GM12878 (cell line): ENCODE results near the gene MSRB1. TPM values are rescaled to one million over a fixed set of nuclear protein-coding genes. Genes with fewer than 3 reads are reported as not detected.

Experiments used
- ATAC-seq: fragments of 200-7000 bp; cut with Tn5 transposase; 3 replicates; pipeline ENCODE4 v1.9.1; 2020; ENCODE audit warnings: mild to moderate bottlenecking, moderate library complexity
- BruUV-seq: library from RNA; stranded (reverse); fragments of 400-500 nt; replicated peaks from 2 replicates; lab custom pipeline; 2021; lab: Mats Ljungman, UMichigan
- CTCF ChIA-PET: fragments of 300-600 bp; sonication (Branson Sonifier 250); formaldehyde crosslinking; extraction: SDS; loops from one replicate; lab custom pipeline; 2021; ENCODE audit warnings: inconsistent platforms; lab: Yijun Ruan, JAX
- POLR2A ChIA-PET: fragments of 350-600 bp; formaldehyde crosslinking; extraction: SDS; loops from one replicate; lab custom pipeline; 2021; ENCODE audit warnings: inconsistent platforms; lab: Charles Lee
- RAD21 ChIA-PET: fragments of 300-600 bp; sonication (Branson Sonifier 250); formaldehyde crosslinking; loops from one replicate; lab custom pipeline; 2023; ENCODE audit warnings: antibody characterized with exemption; ENCODE audit not compliant: unreplicated experiment; lab: Charles Lee
- SMC1A ChIA-PET: fragments of 300-600 bp; sonication (Branson Sonifier 250); formaldehyde crosslinking; loops from one replicate; lab custom pipeline; 2023; ENCODE audit not compliant: unreplicated experiment, uncharacterized antibody; lab: Charles Lee
- DNase-seq: peaks from one replicate; pipeline ENCODE4 v3.0.0-alpha.2; 2011; ENCODE audit warnings: low read depth, low spot score
- FAIRE-seq: peaks from 3 replicates; lab custom pipeline; 2011; peaks lifted over from hg19 to GRCh38; lab: Jason Lieb, UNC
- H2AFZ ChIP-seq: 2 replicates; pipeline ENCODE4 v1.6.0; 2011; ENCODE audit warnings: low read depth, low read length, control low read depth; ENCODE audit not compliant: control insufficient read depth
- H3K27ac ChIP-seq: 2 replicates; pipeline ENCODE4 v1.5.1; 2011; ENCODE audit warnings: control low read depth; ENCODE audit not compliant: control insufficient read depth, insufficient read depth
- H3K27me3 ChIP-seq, 2 experiments: replicated peaks in 1 of 2; 2 replicates each; pipeline versions ENCODE4 v1.6.0 to v1.6.1; 2011; ENCODE audit warnings: low read length in 1 of 2; ENCODE audit not compliant: control insufficient read depth in 2 of 2, insufficient read depth in 2 of 2
- H3K36me3 ChIP-seq, 2 experiments: 2 replicates each; pipeline ENCODE4 v1.5.1; 2011; ENCODE audit warnings: low read length in 1 of 2; ENCODE audit not compliant: control insufficient read depth in 2 of 2, insufficient read depth in 2 of 2
- H3K4me1 ChIP-seq: 2 replicates; pipeline ENCODE4 v1.6.1; 2011; ENCODE audit warnings: mild to moderate bottlenecking, low read length, moderate library complexity, mixed read lengths; ENCODE audit not compliant: control insufficient read depth, insufficient read depth
- H3K4me2 ChIP-seq: 2 replicates; pipeline ENCODE4 v1.6.0; 2011; ENCODE audit warnings: control low read depth; ENCODE audit not compliant: control insufficient read depth, insufficient read depth
- H3K4me3 ChIP-seq: fragments of 200-600 bp; sonication (generic); 2 replicates; pipeline ENCODE4 v1.5.1; 2016
- H3K79me2 ChIP-seq: 2 replicates; pipeline ENCODE4 v1.6.0; 2011; ENCODE audit warnings: low read length; ENCODE audit not compliant: control insufficient read depth, insufficient read depth
- H3K9ac ChIP-seq: 2 replicates; pipeline ENCODE4 v1.8.0; 2011; ENCODE audit warnings: low read length, control low read depth, mixed read lengths; ENCODE audit not compliant: control insufficient read depth, insufficient read depth
- H3K9me3 ChIP-seq: replicated peaks from 3 replicates; pipeline ENCODE4 v1.5.1; 2011; ENCODE audit warnings: mild to moderate bottlenecking, low read length; ENCODE audit not compliant: control insufficient read depth, insufficient read depth
- H4K20me1 ChIP-seq: 2 replicates; pipeline ENCODE4 v1.6.0; 2011; ENCODE audit not compliant: control insufficient read depth, insufficient read depth
- ATF2 ChIP-seq: IDR thresholded peaks from 2 replicates; pipeline ENCODE4 v1.6.1; 2012; ENCODE audit warnings: low read length, inconsistent platforms
- BACH1 ChIP-seq: fragments of 450-650 bp; IDR thresholded peaks from 2 replicates; pipeline ENCODE4 v1.6.1; 2017; ENCODE audit warnings: mild to moderate bottlenecking, borderline replicate concordance
- CHD4 ChIP-seq: fragments of 200-600 bp; sonication (generic); IDR thresholded peaks from 2 replicates; pipeline ENCODE4 v1.6.1; 2016; ENCODE audit warnings: mild to moderate bottlenecking
- E4F1 ChIP-seq: fragments of 450-650 bp; IDR thresholded peaks from 2 replicates; pipeline ENCODE4 v1.6.1; 2018; ENCODE audit warnings: borderline replicate concordance, mild to moderate bottlenecking; ENCODE audit not compliant: partially characterized antibody
- ESRRA ChIP-seq: IDR thresholded peaks from 2 replicates; pipeline ENCODE4 v1.6.1; 2012; ENCODE audit warnings: mild to moderate bottlenecking, low read length, improper control_type of control experiment
- FOXK2 ChIP-seq: fragments of 450-650 bp; IDR thresholded peaks from 2 replicates; pipeline ENCODE4 v1.6.1; 2017; ENCODE audit warnings: mild to moderate bottlenecking, moderate library complexity
- IRF3 ChIP-seq: fragments of 450-650 bp; IDR thresholded peaks from 2 replicates; pipeline ENCODE4 v1.6.1; 2014; ENCODE audit warnings: mild to moderate bottlenecking
- NFYB ChIP-seq: IDR thresholded peaks from 2 replicates; pipeline ENCODE4 v1.6.1; 2011; ENCODE audit warnings: low read depth, mild to moderate bottlenecking, low read length, improper control_type of control experiment, moderate library complexity; ENCODE audit not compliant: insufficient read depth
- PAX8 ChIP-seq: fragments of 450-650 bp; IDR thresholded peaks from 2 replicates; pipeline ENCODE4 v1.6.1; 2017; ENCODE audit warnings: mild to moderate bottlenecking, moderate library complexity
- POLR2A ChIP-seq: IDR thresholded peaks from 2 replicates; pipeline ENCODE4 v1.6.1; 2011; ENCODE audit warnings: low read depth, mild to moderate bottlenecking, low read length
- RB1 ChIP-seq: fragments of 450-650 bp; formaldehyde crosslinking; IDR thresholded peaks from 2 replicates; pipeline ENCODE4 v1.6.1; 2017; ENCODE audit warnings: mild to moderate bottlenecking, borderline replicate concordance
- YY1 ChIP-seq: IDR thresholded peaks from 2 replicates; pipeline ENCODE4 v1.6.1; 2011; ENCODE audit warnings: low read depth, mild to moderate bottlenecking, low read length
- ZSCAN29 ChIP-seq: fragments of 450-650 bp; IDR thresholded peaks from 2 replicates; pipeline ENCODE4 v1.6.1; 2017; ENCODE audit warnings: mild to moderate bottlenecking, moderate library complexity
- WGBS: methylation state at CpG from one replicate; pipeline ENCODE4 v1.1.6; 2016; ENCODE audit warnings: low lambda C conversion rate; ENCODE audit not compliant: insufficient replicate concordance, insufficient coverage; ENCODE audit errors: missing lambda C conversion rate; 5-methylcytosine and 5-hydroxymethylcytosine counted together
- in situ Hi-C: fragments of 300-500 bp; cut with MboI; formaldehyde crosslinking; loops from 9 replicates; pipeline ENCODE4 v1.14.3; 2018; ENCODE audit warnings: mixed read lengths
- intact Hi-C: fragments of 100-400 bp; cut with micrococcal nuclease; formaldehyde crosslinking; loops from one replicate; pipeline ENCODE4 v1.14.2; 2022; ENCODE audit not compliant: unreplicated experiment
- polyA plus RNA-seq, 11 experiments: library from polyadenylated mRNA; depleted of rRNA in 4 of 11; unstranded in 6 of 11; stranded (reverse) in 5 of 11; fragments of >200 nt; fragmentation: Nextera tagmentation in 4 of 11; fragmentation: Illumina TruSeq in 1 of 11; extraction: Ambion mirVana in 4 of 11; extraction: Trizol in 1 of 11; gene quantifications; 1 replicate in 1 of 11; 2 replicates in 10 of 11; pipeline versions ENCODE4 v1.2.1 to v1.2.3, GENCODE V29; 2011 to 2016; ENCODE audit warnings: inconsistent platforms in 2 of 11, missing spikeins in 2 of 11, low read depth in 1 of 11
- total RNA-seq, 4 experiments: library from RNA; depleted of rRNA in 3 of 4; stranded (reverse); fragments of >200 nt in 3 of 4; fragmentation: Illumina TruSeq in 1 of 4; extraction: Trizol in 1 of 4; gene quantifications; 2 replicates each; pipeline versions ENCODE4 v1.2.1 to v1.2.3, GENCODE V29; 2013 to 2021

Gene MSRB1
- total and polyA plus RNA-seq, 10 of the 15 experiments (the other 5 are each of a cell fraction or from before 2014, with no cell fraction given), result 5.1 to 48.6 (median 25.7) TPM

GRCh38 chr16:1924095-1924494, 18.9 kb downstream of the MSRB1 start:
- in situ Hi-C loops (no loop called here), intact Hi-C loops (no loop called here)
- FAIRE-seq, result no peak

More at GRCh38 chr16:1924095-1924494, 18.9 kb downstream of the MSRB1 start:
- POLR2A ChIA-PET, result no interaction called here
- no peaks in the 10 kb centered on the region; a peak in 1 of 4 replicates for H3K36me3 ChIP-seq
- TF ChIP-seq IRF3, result no peak
- TF ChIP-seq YY1, result no peak
- no peak for TF ChIP-seq FOXK2
- TF ChIP-seq PAX8, result no peak
- no peak for TF ChIP-seq NFYB
- no peak for TF ChIP-seq CHD4
- no peak for TF ChIP-seq ZSCAN29
- TF ChIP-seq ATF2, result no peak
- TF ChIP-seq ESRRA, result no peak
- no peak for TF ChIP-seq BACH1
- no peak for TF ChIP-seq E4F1
- TF ChIP-seq POLR2A, result no peak
- TF ChIP-seq RB1, result no peak
- TF ChIP-seq, all 136 proteins: peak for 0
- H3K4me3 ChIP-seq, result no peak overlapping the region
- H3K9ac ChIP-seq, result no peak overlapping the region
- no peaks in the 10 kb centered on the region; the same call in 1 of the 2 replicates for H3K4me1 ChIP-seq
- WGBS, result 28% methylated on average over 5 of the region's 5 CpGs
- no peak overlapping the region for H3K4me2 ChIP-seq
- H3K9me3 ChIP-seq, result no peaks in the 10 kb centered on the region
- H3K79me2 ChIP-seq, result no peaks in the 10 kb centered on the region
- DNase-seq (no peak), ATAC-seq (no peak)
- ChIA-PET RAD21 (no interaction called here), SMC1A (no interaction called here), CTCF (interaction anchor here (1.5 kb wide), 1 partner anchor 60 kb away, joined by 4 read pairs; no protein-coding TSS in a partner anchor)
- H4K20me1 ChIP-seq, result no peaks in the 10 kb centered on the region
- no peaks in the 10 kb centered on the region; a peak in 3 of 4 replicates for H3K27me3 ChIP-seq
- BruUV-seq, result no TSS peak
- no peak overlapping the region for H2AFZ ChIP-seq
- no peak overlapping the region for H3K27ac ChIP-seq
